NCI-H69 (cell line): ENCODE measurements around the gene KIF27.
"Not testable (repeated sequence)": the region's sequence is repeated elsewhere in the genome, so short reads cannot be mapped to it uniquely, and the experiment has no call there.

Experiments used
- DNase-seq: peaks from one replicate; lab custom pipeline; 2025; lab: John Stamatoyannopoulos, UW

KIF27 gene, protein sequence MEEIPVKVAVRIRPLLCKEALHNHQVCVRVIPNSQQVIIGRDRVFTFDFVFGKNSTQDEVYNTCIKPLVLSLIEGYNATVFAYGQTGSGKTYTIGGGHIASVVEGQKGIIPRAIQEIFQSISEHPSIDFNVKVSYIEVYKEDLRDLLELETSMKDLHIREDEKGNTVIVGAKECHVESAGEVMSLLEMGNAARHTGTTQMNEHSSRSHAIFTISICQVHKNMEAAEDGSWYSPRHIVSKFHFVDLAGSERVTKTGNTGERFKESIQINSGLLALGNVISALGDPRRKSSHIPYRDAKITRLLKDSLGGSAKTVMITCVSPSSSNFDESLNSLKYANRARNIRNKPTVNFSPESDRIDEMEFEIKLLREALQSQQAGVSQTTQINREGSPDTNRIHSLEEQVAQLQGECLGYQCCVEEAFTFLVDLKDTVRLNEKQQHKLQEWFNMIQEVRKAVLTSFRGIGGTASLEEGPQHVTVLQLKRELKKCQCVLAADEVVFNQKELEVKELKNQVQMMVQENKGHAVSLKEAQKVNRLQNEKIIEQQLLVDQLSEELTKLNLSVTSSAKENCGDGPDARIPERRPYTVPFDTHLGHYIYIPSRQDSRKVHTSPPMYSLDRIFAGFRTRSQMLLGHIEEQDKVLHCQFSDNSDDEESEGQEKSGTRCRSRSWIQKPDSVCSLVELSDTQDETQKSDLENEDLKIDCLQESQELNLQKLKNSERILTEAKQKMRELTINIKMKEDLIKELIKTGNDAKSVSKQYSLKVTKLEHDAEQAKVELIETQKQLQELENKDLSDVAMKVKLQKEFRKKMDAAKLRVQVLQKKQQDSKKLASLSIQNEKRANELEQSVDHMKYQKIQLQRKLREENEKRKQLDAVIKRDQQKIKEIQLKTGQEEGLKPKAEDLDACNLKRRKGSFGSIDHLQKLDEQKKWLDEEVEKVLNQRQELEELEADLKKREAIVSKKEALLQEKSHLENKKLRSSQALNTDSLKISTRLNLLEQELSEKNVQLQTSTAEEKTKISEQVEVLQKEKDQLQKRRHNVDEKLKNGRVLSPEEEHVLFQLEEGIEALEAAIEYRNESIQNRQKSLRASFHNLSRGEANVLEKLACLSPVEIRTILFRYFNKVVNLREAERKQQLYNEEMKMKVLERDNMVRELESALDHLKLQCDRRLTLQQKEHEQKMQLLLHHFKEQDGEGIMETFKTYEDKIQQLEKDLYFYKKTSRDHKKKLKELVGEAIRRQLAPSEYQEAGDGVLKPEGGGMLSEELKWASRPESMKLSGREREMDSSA (N-terminal part only)

DNA sequence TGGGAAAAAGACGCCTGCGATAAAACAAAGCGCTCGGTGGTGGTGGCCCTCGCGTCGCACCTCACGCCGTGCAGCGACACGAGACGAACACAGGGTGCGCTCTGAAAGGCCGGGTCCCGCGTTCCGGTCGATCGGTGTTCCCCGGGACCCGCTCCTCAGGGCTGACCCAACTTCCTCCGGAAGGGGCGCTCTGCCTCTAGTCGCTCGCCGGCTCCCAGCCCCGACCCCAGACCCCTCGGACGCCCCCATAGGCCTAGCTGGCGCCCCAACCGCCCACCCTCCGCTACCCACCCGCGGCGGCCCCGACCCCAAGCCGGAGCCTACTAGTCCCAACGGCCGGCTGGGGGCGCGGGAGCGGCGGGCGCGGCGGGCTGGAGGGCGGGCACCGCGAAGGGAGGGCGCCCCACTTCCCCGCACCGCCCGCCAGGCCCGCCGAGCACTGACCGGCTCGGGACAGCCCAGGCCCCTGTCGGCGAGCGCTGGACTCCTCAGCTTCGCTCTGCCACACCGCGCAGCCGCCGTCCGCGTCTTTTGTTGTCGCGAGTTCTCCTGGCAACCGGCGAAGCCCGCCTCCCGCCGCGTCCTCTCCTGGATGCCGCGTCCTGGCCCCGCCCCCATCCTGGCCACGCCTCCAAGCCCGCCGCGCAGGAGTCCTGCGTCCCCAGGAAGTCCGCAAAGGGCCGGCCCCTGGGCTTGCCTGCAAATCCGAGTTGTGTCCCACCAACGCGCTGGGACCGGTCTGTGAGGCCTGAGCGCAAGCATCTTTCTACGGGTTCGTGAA lies at the start of gene KIF27:
KIF27 (minus strand) TSS at position 506 of the 781 bp plus-strand sequence. CDS start 5,841 bp downstream, outside the sequence.
- DNase-seq = peak; percentile 99

DNA sequence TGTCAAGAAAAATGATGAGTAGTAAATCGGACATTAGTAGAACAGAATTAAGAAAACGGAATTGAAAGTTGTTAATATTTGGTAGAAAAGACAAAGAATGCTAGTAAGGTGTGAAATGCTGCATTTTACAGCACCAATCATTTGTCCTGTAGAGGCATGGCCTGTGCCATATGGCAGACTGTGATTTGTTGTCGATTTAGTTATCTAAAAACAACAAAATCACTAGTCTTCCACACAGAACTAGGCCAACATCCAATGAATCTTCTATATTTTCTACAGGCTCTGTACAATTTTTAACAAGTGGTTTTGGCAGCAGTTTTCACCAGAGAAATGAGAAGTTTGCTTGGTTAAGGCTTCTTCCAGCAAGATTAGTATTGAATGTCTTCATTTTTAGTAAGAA lies 48.4 kb upstream of the KIF27 start:
- DNase-seq = no peak

DNA sequence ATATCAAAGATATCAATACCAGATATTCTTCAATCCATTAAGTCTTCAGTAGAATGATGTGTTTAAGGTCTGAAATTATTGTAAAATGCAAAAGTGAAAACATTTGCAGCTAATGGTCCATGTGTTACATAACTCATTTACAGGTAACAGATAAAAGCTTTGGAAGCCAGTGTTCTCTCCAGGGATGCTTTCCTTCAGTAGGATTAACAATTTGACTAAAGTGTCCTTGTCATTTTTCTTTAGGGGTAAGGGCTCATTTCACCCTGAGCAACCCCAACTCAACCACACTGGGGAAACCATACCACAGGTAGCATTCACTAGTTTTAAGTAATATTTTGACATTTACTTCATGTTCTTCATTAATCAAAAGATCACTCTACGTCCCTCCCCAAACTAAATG lies 45.8 kb upstream of the KIF27 start:
- no peak for DNase-seq

DNA sequence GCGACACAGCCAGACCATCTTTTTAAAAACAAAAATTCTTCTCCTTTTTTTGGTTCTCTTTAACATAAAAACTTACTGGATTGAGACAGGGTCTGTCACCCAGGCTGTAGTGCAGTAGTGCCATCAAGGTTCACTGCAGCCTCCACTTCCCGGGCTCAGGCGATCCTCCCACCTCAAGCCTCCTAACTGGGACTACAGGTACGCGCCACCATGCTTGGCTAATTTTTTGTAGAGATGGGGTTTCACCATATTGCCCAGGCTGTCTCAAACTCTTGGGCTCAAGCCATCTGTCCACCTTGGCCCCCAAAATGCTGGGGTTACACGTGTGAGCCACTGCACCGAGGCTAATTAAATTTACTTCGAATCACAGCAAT lies 45.0 kb upstream of the KIF27 start:
- DNase-seq = no peak

DNA sequence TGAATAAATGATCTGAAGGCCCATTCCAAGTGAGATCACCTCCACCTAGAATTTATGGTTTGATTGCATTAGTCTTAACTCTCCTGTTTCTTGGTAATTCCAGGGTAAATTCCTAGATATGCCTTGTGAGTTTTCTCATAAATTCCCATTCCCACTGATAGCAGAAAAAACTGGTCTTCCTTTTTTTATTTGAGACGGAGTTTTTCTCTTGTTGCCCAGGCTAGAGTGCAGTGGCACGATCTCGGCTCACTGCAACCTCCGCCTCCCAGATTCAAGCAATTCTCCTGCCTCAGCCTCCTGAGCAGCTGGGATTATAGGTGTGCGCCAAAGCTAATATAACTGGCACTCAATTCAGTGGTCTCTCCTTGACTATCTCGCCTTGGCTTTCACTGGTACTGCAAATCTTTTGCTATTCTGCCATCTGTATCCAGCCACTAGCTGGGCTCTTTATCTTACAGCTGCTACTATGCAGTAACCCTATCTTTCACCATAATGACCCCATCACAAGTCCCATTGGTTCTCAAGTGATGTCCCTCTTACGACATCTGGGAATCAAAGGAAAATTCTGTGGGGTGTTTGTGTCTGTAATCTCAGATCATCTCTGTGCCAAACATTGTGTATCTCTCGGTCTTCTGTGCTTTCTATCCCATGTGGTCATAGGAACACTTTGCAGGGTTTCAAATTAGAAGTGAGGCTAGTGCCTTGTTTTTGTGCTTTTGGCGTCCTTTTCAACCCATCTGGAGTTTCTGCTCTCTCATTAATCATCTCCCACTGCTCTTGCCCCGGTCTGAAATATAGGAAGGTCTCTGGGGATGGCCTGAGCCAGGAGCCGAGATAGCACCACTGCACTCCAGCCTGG lies 44.3 kb upstream of the KIF27 start:
- DNase-seq = peak; percentile 66

DNA sequence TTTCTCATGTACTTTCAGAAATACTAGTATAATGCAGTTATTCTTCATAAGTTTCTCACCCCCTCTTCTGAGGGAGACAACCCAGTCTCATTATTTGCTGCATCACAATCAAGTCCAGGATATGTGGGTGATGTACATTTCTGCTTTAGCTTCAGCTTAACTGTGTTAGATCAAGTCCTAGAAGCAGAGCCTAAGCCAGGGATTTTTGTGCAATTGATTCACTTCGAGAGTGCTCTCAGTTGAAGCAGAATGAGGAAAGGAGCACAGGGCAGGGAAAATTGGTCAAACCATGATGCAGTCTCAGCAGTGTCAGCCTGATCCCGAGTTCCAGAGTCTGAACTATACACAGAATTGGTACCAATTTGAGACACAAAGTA lies 43.7 kb upstream of the KIF27 start:
- peak; percentile 52 for DNase-seq

DNA sequence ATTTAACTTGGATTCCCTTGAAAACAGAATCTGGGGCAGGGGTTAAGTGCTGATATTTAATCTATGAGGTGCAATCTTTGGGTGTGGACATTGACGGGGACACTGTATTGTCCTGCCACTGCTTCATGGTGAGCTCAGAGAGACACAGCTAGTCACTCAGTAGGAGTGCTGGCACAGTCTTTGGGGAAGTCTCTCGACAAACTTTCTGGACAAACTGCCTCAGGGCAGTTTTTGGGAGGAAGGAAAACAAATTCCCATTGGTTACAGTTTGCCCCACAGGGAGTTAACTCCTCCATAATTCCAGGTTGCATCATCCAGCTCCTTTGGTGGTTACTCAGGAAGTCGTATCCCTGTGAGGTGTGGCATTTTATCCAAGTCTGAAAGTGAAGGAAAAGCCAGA lies 40.9 kb upstream of the KIF27 start:
- DNase-seq = peak; percentile 98

DNA sequence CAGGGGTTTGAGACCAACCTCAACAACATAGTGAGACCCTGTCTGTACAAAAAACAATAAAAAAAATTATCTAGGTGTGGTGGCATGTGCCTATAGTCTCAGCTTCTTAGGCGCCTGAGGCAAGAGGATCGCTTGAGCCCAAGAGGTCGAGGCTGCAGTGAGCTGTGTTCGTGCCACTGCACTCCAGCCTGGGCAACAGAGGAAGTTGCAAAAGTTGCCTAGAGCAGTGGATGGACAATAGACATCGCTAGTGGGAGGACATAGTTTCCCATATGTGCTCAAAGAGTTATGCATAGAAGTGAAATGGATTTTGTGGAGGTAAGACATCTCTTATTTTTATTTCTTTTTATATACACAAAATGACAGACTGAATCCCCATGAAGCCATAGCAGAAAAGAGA lies 39.8 kb upstream of the KIF27 start:
- no peak for DNase-seq

DNA sequence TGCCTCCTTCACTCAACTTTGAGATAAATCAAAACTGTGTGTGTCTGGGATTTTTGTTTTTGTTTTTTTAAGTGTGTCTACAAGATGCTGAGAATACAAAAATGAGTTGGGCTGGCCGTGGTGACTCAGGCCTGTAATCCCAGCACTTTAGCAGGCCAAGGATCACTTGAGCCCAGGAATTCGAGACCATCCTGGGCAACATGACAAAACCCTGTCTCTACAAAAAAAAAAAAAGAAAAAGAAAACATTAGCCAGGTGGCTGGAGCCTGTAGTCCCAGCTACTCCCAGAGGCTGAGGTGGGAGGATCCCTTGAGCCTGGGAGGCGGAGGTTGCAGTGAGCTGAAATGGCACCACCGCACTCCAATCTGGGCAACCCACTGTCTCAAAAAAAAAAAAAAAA lies 37.8 kb upstream of the KIF27 start:
- peak; percentile 24 for DNase-seq

DNA sequence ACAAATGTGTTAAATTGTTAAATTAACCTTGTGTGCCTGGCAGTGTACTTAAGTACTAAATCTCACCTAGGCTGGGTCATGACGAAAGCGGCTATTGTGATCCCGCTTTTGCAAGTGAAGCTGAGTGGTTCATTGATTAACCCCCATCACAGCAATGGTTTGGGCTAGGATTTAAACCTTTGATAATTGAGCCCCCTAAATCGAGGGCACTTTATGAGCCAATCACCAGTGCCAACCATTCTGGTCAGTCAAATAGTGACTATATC lies 35.9 kb upstream of the KIF27 start:
- peak; percentile 57 for DNase-seq

DNA sequence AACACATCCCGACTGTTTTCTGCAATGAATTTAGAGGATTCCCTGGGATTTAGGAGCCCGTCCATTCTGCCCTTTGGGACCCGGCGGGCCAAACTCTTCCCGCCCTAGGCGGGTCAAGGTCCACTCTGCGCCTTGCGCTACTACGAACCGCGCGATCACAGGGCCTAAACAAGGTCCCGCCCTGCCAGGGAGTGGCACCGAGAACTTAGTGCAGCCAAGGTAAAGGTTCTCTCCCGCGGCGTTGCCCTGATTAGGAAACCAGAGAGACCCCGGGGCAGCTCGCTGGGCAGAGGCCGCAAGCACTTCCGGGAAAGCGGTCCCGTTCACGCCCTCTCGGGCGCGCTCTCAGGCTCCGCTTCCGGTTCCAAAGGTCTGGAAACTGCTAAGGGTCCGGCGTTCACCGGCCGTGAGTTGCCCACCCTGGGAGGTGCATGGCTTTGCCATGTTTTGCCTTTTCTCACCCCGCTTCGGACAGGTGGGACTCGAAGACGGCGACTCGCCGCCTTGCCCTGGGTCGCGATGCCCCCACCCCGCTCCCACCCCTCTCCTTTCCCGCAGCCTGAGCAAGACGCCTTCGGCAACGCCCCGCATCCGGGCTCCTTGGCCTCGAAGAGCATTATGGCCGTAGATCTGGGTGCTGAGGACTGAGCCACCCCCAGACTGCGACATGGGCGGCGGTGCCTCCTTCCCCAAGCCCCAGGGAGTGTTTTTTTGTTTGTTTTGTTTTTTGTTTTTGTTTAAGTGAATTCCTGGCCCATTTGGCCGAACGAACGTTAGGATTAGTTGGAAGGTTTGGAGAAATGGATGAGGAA lies 35.4 kb upstream of the KIF27 start:
- peak; percentile 91 for DNase-seq

DNA sequence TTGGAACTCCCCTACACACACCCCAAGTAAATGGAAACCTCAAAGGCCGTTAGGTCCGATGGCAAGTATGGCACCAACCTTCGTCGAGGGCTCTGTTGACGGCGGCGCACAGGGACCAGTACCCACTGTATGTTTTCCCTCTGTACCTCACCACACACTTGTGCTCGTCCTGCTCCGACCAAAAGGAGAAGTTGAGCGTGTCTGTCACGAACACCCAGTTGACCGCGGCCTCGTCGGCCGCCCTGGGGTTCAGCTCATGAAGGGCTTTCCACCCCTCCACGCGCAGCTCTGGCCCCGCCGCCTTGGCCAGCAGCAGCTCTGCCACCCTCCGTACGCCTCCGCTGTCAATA lies 34.8 kb upstream of the KIF27 start:
- DNase-seq = peak; percentile 72

DNA sequence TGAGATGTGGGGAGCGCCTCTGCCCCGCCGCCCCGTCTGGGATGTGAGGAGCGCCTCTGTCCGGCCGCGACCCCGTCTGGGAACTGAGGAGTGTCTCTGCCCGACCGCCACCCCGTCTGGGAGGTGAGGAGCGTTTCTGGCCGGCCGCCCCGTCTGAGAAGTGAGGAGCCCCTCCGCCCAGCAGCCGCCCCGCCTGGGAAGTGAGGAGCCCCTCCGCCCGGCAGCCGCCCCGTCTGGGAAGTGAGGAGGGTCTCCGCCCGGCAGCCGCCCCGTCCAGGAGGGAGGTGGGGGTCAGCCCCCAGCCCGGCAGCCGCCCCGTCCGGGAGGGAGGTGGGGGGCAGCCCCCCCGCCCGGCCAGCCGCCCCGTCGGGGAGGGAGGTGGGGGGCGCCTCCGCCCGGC lies 26.9 kb upstream of the KIF27 start:
- not testable (repeated sequence) for DNase-seq

DNA sequence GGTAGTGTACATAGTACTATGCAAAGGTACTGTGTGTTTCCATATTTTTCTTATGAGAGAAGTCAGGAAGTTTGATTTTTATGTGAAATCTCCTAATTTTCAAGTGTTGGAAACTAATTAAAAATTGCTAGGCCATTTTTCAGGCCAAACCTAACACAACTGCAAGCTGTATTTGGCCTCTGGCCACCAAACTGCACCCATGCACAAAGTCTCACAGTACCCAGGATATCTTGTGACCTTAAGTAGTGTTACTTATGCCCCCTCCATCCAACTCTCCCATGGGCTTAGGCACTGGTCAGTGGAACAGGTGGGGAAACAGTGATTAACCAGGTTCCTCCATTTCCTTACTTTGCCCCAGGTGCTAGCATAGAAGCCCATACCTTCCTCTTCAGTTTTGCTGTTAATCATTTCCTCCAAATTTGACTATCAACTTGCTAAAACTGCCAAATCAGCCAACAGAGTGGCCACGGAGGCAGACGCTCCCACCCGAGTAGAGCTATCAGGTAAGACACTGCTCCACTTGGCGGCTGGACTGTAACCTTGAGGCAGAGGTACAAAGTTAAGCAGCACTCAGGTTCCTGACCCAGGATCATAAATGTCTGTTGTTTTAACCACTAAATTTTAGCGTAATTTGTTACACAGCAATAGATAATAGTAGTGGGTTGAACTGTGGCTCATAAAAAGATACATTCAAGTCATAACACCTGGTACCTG lies 19.5 kb upstream of the KIF27 start:
- DNase-seq = no peak

DNA sequence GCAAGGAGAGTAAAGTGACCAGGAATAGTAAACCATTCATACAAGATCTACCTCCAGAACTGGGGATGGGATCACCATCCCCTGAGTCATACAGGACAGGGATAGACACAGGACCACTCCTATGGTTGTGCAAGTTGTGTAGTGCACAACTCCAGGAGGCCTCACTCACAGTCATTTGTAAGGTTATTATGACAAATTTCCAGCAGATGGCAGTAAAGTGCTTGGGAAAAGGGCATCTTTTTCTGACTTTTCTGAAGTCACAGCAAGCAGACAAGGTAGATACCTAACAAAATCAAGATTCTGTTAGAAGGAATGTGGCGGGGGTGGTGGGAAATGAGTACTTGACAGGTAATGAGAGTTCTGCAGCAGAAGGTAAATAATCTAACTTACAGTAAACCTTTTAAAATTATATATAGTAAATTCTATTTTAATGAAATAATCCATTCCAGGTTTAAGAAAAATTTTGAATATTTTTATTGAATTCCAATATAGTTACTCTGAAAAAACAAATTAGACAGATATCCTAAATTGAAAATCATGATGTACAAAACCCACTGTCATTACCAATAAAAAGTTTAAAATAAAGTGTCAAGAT lies 16.7 kb upstream of the KIF27 start:
- DNase-seq = peak; percentile 84

DNA sequence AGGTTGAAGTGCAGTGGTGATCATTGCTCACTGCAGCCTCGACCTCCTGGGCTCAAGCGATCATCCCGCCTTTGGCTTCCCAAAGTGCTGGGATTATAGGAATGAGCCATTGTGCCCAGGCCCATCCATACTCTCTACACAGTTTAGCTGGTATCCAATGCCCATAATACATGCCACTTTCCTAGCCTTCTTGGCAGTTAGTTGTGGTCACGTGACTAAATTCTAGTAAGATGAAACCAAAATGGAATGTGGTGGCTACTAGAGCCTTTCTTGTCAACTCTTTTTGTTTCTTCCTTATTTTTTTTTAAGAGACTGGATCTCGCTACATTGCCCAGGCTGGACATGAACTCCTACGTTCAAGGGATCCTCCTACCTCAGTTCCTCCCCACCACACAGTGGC lies 15.3 kb upstream of the KIF27 start:
- DNase-seq = no peak

DNA sequence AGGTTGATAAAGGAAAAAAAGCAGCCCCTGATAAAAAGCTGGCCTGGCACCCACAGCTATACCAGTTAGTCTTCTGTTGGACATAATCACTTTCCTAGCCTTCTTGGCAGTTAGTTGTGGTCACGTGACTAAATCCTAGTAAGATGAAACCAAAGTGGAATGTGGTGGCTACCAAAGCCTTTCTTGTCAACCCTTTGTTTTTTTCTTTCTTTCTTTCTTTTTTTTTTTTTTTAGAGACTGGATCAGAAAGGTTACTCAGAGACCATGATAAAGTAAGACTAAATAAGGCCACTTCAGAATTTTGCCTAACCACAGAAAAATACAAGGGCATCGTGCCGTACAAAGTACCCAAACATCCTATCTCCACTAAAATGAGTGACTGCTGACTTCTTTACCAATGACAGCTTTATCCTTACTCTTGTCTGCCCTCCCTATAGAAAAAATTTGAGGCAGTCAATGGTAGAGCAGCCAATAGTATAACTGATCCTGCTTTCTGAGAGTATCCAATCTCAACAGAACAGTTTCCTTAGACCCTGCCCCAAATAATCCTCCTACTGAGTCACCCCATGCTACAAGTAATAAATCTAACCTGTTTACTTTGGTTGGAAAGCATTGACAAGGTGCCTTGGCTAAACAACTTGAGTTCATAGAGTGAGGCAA lies 14.2 kb upstream of the KIF27 start:
- DNase-seq = peak; percentile 36

DNA sequence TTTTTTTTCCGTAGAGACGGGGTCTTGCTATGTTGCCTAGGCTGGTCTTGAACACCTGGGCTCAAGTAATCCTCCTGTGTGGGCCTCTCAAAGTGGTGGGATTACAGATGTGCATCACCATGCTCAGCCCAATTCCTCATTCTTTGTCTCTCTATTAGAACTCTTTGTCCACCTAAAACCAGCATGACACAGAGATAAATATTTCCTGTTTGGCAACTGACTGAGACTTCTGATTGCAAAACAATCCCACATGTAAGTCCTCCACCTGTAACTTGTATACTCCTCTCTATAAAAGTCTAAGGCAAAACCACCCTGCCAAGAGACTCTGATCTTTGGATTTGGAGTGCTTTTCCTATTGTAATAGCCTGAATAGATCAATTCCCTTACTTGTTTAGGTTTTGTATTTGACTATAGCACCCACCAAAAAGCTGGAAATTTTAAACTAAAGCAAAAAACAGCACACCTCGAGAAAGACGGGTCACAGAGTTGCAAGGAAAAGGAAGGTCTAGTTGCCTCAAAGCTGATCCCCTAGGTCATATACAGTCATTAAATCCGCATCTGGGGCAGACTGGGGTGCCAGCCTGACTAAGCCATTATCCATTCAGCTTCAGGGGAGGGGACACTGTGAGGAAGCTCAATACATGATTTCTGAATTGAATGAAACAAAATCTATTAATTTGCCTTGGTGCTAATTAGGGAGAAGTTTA lies 13.5 kb upstream of the KIF27 start:
- DNase-seq = no peak
